Effector memory CD4-positive, alpha-beta T cell (primary cell): ENCODE data around the gene C16orf87.

Source experiments
- DNase-seq, 3 donors: peaks; one replicate each; pipeline ENCODE4 v3.0.0-alpha.2; 2020
- H3K27ac ChIP-seq: 2 replicates; pipeline ENCODE4 v1.7.0; 2013; ENCODE audit warnings: mild to moderate bottlenecking, low read length, moderate library complexity; ENCODE audit not compliant: insufficient read depth, poor library complexity, severe bottlenecking
- H3K27me3 ChIP-seq: replicated peaks from 2 replicates; pipeline ENCODE4 v1.7.0; 2013; ENCODE audit warnings: mild to moderate bottlenecking, low read length; ENCODE audit not compliant: insufficient read depth, control insufficient read depth, poor library complexity, severe bottlenecking
- H3K36me3 ChIP-seq: 2 replicates; pipeline ENCODE4 v1.7.0; 2013; ENCODE audit warnings: mild to moderate bottlenecking, low read length, moderate library complexity; ENCODE audit not compliant: control insufficient read depth, insufficient read depth
- H3K4me1 ChIP-seq: 2 replicates; pipeline ENCODE4 v1.7.0; 2013; ENCODE audit warnings: low read length, mild to moderate bottlenecking; ENCODE audit not compliant: control insufficient read depth, insufficient read depth, poor library complexity, severe bottlenecking
- H3K4me3 ChIP-seq: 2 replicates; pipeline ENCODE4 v1.7.0; 2013; ENCODE audit warnings: low read length, low read depth, mild to moderate bottlenecking; ENCODE audit not compliant: insufficient read depth, poor library complexity, severe bottlenecking
- H3K9me3 ChIP-seq: 2 replicates; pipeline ENCODE4 v1.7.0; 2013; ENCODE audit warnings: mild to moderate bottlenecking, low read length, moderate library complexity; ENCODE audit not compliant: control insufficient read depth

Gene C16orf87

GRCh38 chr16:46746821-46747776 lies 83.9 kb downstream of the C16orf87 start:
- Histone ChIP-seq H3K4me3 (no peak overlapping the region), H3K27me3 (no peaks in the 10 kb centered on the region), H3K9me3 (no peaks in the 10 kb centered on the region), H3K4me1 (no peaks in the 10 kb centered on the region), H3K27ac (no peak overlapping the region), H3K36me3 (no peaks in the 10 kb centered on the region)
- DNase-seq: no peak
